Stimulated activated CD4-positive, alpha-beta T cell treated with anti-CD3 and anti-CD28 coated beads, Interleukin-4, amount 100 ng/mL, for 4 hours (primary cell): Measurements from ENCODE around the gene KIF21B.
A peak's percentile ranks its signal among the peaks of the same experiment; 100 is the strongest.

ENCODE experiments used
- DNase-seq, 2 experiments: peaks; one replicate each; pipeline ENCODE4 v3.0.0-alpha.2; 2020

The KIF21B gene

GRCh38 chr1:201048521-201048920 lies 25.0 kb upstream of the KIF21B start:
- DNase-seq: no peak

DNA sequence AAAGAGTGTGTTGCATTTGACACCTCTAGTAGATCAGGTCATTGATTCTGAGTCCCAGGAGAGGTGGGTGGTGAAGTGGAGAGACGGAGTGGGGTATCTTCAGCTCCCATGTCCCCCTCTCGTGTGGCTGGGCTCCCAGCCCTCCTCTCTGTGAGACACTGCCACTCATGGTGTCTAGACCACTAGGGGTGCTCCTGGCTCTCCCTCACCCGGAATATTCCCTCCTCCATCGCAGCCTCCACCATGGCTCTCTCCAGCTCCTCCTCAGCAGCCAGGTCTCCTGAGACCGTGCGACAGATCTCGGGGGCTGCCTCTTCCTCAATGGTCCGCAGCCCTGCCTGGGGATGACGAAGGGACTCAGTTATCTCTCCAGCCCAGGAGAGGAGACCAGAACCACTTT lies 20.6 kb upstream of the KIF21B start:
- DNase-seq: no peak

DNA sequence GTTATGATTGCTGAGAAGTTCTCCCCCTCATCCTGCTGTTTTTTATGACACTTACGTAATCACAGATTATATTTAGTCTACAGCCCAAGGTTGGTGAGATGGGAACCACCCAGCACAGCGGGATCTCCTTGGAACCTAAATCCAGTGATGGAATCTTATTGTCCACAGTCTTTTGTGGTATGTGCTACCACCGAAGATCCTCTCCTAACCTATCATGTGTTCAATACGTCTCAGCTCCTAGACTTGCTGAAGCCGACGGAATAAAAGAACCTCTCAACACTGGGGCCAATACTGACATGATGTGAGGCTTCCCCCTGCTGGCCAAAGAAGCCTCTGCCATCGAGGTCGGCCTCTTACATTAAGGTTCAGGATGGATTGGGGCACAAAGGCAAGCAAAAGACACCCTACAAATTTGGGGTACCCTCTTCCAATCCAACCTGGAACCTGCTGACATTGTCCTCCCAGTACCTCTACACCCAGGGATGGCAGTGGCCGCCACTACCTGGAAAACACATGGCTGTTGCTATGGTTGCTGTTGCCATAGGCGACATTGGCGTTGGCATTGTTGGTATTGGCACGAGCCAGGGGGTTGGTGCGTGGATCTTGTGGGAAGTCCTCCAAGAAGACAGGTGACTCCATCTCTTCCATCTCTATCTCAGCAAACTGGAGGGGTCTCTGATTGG lies 19.4 kb upstream of the KIF21B start:
- peak; percentile 59 to 65 for DNase-seq

- DNase-seq: no peak
These were observed 17.5 kb upstream of the KIF21B start for GRCh38 chr1:201041011-201041410.

DNA sequence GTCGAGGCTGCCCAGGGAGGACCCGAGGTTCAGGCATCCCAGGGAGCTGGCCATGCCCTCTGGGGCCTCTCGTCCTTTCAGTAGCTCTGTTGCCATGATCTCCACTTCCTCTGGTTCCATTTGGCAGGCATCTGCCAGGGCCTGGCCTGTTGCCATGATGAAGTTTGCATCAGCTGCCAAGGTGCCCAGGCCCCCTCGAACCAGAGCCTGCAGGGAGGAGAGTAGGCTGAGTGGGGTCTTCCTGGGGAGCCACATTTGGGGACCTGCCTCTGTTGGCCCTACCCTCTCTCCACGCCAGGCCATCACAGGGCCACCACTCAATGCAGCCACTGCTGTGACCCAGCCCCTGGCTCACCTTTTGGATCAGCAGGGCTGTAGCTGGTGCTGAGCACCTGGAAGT lies 16.4 kb upstream of the KIF21B start:
- no peak for DNase-seq

DNA sequence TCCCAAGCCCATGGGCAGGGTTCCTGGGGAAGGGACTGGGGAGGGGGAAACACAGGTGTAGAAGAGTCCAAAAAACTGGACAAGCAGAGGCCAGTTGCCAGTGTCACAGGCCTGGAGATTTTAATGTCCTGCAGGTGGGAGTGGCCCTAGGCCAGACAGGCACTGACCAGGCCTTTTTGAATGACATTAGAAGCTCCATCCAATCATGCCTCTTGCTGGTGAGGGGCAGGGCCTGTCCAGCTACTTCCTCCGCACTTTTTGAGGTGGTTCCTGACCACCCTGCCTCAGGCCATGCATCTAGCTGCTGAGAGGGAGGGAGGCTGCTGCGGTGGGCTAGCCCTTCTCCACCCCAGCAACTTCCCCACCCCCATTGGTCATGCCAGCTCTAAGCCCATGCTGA lies 15.9 kb upstream of the KIF21B start:
- DNase-seq: no peak

DNA sequence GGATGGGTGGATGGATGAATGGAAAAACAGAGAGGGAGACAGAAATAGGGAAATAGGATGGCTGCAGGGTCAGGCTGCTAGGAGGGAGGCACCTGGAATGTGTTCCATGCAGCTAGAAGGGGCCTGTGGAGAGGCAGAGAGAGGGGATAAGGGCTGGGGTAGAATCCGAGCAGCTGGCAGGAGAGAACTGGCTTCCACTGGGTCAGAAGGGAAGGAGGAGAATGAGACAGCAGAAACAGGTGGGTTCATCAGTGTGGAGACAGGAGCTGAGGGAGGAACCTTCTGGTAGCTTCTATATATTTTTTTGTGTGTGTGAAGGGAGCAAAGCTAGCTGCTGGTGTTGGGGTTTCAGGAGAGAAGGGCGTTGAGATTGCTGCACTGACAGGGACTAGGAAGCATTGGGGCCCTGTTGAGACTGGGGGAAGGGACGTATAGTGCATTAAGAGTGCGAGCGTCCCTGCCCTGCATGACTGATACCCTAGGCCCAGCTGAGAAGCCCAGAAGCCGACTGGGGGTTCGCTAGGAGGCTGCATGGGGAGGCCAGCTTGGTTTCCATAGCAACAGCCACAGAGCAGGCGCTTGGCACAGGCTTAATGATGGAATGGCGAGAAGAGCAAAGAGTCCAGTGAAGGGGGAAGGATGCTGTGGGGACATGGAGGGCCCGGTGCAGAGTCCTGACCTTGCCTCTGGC lies 14.8 kb upstream of the KIF21B start:
- no peak for DNase-seq

DNA sequence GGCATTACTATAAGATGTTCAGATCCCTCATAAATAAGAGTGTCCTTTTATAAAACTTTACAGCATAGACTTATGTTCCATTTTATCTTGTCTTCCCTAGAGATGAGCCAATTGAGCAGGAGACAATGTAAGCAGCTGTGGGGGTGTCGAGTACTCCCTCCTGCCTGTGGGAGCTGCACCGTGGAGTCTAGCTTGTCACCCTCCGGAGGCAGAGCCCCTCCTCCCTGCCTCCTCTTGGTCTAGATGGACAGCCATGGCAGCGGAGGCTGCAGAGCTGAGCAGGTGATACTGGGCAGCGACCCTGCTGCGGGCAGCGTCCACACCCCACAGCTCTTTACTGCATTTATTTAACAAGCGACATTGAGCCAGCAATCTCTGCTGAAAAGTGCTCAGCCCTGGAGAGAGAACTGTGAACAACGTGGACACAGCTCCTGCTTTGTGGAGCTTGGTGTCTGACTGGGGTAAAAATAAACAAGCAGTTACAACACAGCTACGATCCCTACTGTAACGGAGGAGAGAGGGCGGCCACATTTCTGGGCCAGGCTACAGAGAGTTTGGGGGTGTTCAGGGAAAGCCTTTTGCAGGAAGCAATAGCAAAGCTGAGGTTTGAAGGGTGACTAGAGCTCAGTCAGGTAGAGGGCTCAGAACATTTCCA lies 12.8 kb upstream of the KIF21B start:
- no peak for DNase-seq

- no peak for DNase-seq
These were observed 11.2 kb upstream of the KIF21B start for GRCh38 chr1:201034671-201035070.

DNA sequence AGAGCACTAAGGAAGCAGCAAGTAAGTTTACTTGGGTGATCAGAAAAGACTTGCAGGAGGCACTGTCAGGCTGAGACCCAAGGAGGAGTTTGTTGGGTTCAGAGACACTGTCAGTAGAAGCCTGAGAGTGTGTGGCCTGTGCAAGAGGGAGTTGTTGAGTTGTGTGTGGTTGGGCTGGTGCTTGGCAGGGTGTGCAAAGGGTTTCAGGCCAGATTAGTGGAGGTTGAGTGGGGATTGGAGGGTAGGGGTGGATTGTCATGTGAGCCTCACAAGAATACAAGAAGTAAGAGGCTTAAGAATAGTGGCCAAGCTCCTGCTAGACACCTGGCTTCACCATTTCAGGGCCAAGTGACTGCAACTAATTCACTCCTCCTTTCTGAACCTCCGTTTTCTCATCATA lies 8.9 kb upstream of the KIF21B start:
- DNase-seq: no peak

GRCh38 chr1:201028461-201028889 lies 5.0 kb upstream of the KIF21B start:
- DNase-seq: no peak

- no peak for DNase-seq
These were observed 3.3 kb upstream of the KIF21B start for GRCh38 chr1:201026836-201027235.

DNA sequence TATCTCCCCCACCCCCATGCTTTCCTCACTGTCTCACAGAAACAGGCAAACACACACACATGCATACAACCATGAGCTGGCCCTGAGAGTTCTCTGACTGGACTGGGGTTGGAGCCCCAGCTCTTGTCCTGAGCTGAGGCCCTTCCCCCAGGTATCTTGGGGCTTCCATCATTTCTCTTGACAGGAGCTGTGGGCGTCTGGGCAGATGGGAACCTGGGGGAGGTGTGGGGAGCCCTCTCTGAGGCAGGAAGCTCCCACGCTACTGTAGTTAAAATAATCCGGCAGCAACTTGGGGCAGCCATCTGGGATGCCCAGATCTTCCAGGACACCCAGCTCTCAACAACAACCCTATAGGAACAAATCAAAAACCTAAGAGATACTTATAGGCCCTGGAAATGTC lies 2.7 kb upstream of the KIF21B start:
- DNase-seq: no peak

- no peak for DNase-seq
These were observed 2.1 kb upstream of the KIF21B start for GRCh38 chr1:201025571-201026002.

DNA sequence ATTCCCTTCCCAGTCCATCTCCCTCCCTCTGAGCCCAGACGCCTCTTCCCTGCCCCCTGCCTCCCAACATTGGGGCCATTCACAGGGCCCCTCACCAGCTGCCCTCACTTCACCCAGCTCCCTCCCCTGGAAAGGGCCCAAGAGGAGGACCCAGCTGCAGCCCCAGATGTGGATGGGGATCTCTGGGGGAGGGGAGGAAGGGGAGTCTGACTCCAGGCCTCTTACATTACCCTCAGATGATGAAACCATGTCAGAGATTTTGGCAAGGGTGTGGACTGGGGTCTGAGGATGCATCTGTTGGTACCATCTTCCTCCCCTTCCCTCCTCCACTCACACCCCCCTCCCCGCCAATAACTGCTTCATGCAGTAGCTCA lies 1.1 kb upstream of the KIF21B start:
- DNase-seq: no peak

DNA sequence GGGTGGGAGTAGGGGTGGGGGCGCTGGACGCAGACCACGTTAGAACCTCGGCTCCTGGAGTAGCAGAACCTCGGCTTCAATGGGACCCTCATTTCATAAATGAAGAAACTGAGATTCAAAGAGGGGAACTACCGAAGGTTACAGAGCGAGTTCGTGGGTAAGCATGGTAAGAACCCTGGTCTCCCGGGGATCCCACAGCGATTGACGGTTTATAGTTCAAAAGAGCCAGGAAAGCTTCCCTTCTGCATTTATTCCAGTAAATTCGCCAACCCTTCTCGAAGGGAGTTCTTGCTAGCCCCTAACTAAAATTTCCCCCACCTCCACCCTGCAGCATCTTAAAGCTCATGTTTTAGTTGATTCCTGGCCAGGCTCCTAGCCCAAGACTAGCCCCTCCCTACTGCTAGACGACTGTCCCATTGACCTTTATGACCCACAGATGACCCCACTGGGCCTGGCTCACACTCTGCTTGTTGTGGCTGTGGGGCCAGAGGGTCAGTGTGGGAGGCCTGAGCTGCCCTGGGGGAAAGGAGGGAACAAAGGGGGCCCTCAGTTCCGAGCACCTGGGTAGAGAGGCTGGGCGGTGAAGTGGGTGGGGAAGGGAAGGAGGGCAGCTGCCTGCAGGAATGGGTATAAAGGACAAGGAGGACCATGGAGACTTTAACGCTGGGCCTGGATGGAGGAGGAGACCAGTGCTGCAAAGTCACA lies 558 bp upstream of the KIF21B start:
- DNase-seq: no peak

DNA sequence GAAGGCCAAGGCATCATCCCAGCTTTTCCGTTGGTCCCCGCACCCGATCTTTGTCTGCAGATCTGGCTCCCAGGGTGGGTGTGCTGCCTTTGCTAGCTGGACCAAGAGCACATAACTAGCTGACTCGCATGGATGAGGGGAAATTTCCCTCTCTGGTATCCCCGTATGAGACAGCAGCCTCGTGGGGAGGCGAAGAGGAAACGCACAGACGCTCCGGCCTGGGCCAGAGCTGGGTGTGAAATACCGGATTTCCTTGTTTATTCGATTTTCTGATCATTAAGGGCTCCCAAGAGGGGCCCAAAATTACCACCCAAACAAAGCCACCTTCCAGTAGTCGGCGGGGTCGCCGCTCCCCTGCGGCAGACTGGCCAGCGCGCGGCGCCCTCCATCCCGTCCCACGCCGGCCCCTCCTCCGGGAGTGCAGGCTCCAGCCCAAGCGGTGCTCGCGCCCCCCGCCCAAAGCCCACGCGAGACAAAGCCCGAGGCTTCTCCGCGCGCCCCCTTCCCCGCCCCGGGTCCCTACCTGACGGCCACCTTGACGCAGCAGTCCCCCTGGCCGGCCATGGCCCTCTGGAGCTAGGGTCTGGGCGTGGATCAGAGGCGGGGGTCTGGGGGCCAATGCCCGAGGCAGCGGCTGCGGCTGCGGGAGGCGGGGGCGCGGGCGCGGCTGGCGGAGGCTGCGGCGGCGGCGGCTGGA lies 546 bp downstream of the KIF21B start:
- peak; percentile 23 to 27 for DNase-seq

- no peak for DNase-seq
These were observed 1.1 kb downstream of the KIF21B start for GRCh38 chr1:201022493-201022819.

DNA sequence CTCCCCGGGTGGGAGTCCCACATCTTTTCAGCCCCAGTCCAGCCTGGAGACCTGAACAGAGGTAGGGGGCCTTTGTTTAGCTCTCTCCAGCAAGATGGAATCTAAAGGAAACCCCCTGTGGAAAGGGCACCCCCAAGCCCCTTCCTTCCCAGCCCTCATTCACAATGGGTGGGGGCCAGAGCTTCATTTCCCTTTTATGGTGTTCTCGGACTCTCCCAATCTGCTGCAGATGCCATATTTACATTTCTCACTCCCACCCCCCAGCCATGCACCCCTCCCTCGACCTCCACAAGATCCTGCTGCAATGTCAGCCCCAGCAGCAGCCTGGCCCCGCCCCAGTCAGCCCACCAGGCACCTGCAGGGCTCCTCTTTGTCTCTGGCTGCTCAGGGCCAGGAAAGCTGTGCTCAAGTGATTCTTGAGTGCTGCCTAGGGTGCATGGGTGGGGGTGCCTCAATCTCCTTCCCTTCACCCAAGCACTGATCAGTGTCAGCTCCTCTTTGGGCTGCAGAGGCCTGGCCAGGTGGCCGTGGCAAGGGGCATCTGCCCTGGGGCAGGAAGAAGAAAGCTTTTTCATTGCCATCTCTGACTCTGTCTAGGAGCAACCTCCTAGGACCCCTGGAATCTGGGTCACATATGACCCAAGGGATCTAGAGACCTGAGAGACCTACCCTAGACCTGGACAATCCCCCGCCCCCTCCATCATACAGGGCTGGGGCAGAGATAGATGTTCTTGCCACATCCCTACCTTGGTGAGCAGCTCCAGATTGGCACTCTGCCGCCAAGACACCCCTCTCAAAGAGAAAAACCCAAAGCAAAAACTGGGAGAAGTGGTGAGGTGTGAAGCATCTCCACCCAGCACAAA lies 1.7 kb downstream of the KIF21B start:
- no peak for DNase-seq

DNA sequence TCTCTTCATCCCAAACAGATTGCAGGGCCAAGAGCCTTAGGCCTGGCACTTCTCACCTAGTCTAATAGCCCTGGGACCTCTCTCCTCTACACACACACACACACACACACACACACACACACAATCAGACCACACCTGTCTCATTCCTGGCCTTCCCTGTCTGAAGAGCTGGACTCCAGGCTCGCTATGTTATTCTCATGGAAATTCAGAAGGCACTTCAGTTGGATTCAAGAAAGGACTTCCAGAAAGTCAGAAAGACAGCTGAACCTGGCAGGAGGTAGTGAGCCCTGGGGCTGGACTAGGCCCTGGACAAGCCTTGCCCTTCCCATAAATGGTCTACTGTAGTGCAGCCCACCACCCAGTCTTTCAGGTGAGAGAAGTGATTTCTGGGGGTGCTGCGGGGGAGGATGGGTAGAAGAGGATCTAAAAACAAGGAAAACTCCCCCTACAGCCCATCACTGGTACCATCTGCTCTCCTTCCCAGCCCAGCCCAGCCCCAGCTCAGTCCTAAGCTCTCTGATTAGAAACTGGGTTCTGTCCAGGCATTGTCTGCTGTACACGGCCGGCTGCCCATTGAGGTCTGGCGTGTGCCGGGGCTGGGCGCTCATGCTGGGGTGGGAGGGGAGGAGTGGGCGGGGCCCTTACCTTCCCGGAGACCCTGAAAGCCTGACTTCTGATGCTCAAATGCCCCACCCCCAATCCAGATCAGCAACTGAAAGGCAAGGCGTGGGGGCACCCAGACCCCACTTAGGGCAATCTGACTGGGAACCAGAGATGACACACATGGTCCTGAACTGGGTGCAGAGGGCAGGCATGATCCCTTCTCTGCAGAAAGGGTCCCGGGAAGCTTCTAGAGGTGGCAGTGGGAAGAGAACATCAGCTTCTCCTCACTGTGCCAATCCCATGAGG lies 2.5 kb downstream of the KIF21B start:
- peak in 1 of 2 experiments; percentile 27 for DNase-seq

GRCh38 chr1:201020040-201020591 lies 3.4 kb downstream of the KIF21B start:
- peak in 1 of 2 experiments; percentile 16 for DNase-seq
